ENCODE measurements around the gene KIF20A.

The KIF20A gene

GRCh38 chr5:138178516-138179276 is at the start of gene KIF20A, which contains the start of gene BRD8:
Gene KIF20A (plus strand): TSS chr5:138179112. CDS start chr5:138179681, 569 bp downstream.
Gene BRD8 (minus strand): TSS chr5:138178630. CDS start chr5:138178614, 16 bp downstream.
- peak; percentile 94 for DNase-seq (ENCODE audit: low read depth)
- H3K4me3 ChIP-seq (ENCODE audit: low read length), result peak within 1 kb of the TSS; percentile 97
- no peak for TF ChIP-seq CTCF (conservative IDR thresholded peaks at IDR 0.05; ENCODE audit: low read length)

GRCh38 chr5:138129347-138129746 is 49.6 kb upstream of the KIF20A start:
- no peak overlapping the region for H3K4me3 ChIP-seq (ENCODE audit: low read length)
- no peak for TF ChIP-seq CTCF (conservative IDR thresholded peaks at IDR 0.05; ENCODE audit: low read length)
- no peak for DNase-seq (ENCODE audit: low read depth)

GRCh38 chr5:138132543-138132942 is 46.4 kb upstream of the KIF20A start:
- DNase-seq (ENCODE audit: low read depth), result no peak
- TF ChIP-seq CTCF (conservative IDR thresholded peaks at IDR 0.05; ENCODE audit: low read length), result no peak
- H3K4me3 ChIP-seq (ENCODE audit: low read length), result no peak overlapping the region

GRCh38 chr5:138138949-138139780 is 39.7 kb upstream of the KIF20A start, which contains the start of gene NME5:
Gene NME5 (minus strand): TSS chr5:138139428. CDS start chr5:138138780, 648 bp downstream.
- TF ChIP-seq CTCF (conservative IDR thresholded peaks at IDR 0.05; ENCODE audit: low read length), result no peak
- peak within 1 kb of the TSS; percentile 60 for H3K4me3 ChIP-seq (ENCODE audit: low read length)
- DNase-seq (ENCODE audit: low read depth), result peak; percentile 39

- no peak for DNase-seq (ENCODE audit: low read depth)
- TF ChIP-seq CTCF (conservative IDR thresholded peaks at IDR 0.05; ENCODE audit: low read length), result no peak
- no peak overlapping the region for H3K4me3 ChIP-seq (ENCODE audit: low read length)
Observed at GRCh38 chr5:138139781-138140090, 39.2 kb upstream of the KIF20A start.

GRCh38 chr5:138140268-138140667 is 38.6 kb upstream of the KIF20A start:
- no peak overlapping the region for H3K4me3 ChIP-seq (ENCODE audit: low read length)
- no peak for DNase-seq (ENCODE audit: low read depth)
- no peak for TF ChIP-seq CTCF (conservative IDR thresholded peaks at IDR 0.05; ENCODE audit: low read length)
